Epithelial cell of esophagus (primary cell): ENCODE data around the gene RAB3D.

ENCODE experiments used
- DNase-seq: peaks from one replicate; pipeline ENCODE4 v3.0.0; 2010; ENCODE audit warnings: low read depth
- H3K4me3 ChIP-seq: 2 replicates; pipeline ENCODE4 v1.5.1; 2011; ENCODE audit warnings: mild to moderate bottlenecking, low read length, control low read depth
- TF ChIP-seq, protein P1 (sequence below): IDR thresholded peaks from 2 replicates; pipeline ENCODE4 v1.5.1; 2011; ENCODE audit warnings: low read depth, mild to moderate bottlenecking, low read length, control low read depth, inconsistent platforms; ENCODE audit not compliant: insufficient read depth; ENCODE audit errors: missing control alignments

Gene RAB3D

GRCh38 chr19:11339254-11340098 lies at the start of gene RAB3D:
TSS of gene RAB3D (minus strand) at chr19:11339657. CDS start at chr19:11337399, 2,258 bp downstream.
- TF ChIP-seq, protein P1, sequence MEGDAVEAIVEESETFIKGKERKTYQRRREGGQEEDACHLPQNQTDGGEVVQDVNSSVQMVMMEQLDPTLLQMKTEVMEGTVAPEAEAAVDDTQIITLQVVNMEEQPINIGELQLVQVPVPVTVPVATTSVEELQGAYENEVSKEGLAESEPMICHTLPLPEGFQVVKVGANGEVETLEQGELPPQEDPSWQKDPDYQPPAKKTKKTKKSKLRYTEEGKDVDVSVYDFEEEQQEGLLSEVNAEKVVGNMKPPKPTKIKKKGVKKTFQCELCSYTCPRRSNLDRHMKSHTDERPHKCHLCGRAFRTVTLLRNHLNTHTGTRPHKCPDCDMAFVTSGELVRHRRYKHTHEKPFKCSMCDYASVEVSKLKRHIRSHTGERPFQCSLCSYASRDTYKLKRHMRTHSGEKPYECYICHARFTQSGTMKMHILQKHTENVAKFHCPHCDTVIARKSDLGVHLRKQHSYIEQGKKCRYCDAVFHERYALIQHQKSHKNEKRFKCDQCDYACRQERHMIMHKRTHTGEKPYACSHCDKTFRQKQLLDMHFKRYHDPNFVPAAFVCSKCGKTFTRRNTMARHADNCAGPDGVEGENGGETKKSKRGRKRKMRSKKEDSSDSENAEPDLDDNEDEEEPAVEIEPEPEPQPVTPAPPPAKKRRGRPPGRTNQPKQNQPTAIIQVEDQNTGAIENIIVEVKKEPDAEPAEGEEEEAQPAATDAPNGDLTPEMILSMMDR: no peak
- peak within 1 kb of the TSS; percentile 67 for H3K4me3 ChIP-seq
- DNase-seq: peak; percentile 91

GRCh38 chr19:11387162-11388034 lies 47.9 kb upstream of the RAB3D start:
- H3K4me3 ChIP-seq: no peak overlapping the region
- DNase-seq: no peak
- TF ChIP-seq, protein P1: no peak

DNA sequence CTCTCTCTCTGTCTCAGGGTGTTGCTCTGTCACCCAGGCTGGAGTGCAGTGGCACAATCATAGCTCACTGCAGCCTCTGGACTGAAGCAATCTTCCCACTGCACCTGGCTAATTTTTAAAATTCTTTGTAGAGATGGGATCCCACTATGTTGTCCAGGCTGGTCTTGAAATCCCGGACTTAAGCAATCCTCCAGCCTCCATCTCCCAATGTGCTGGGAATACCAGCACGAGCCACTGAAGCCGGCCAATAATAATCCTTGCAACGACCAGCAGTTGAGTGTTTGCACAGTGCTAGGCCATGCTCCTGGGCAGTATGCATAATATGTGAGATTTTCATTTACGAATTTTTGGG lies 45.3 kb upstream of the RAB3D start:
- no peak overlapping the region for H3K4me3 ChIP-seq
- DNase-seq: no peak
- TF ChIP-seq, protein P1: no peak

GRCh38 chr19:11383706-11384048 lies 44.2 kb upstream of the RAB3D start:
- no peak for DNase-seq
- H3K4me3 ChIP-seq: no peak overlapping the region
- TF ChIP-seq, protein P1: no peak

- H3K4me3 ChIP-seq: peak overlapping the region; percentile 11
- DNase-seq: peak; percentile 30
- TF ChIP-seq, protein P1: peak; percentile 67
These were observed 43.6 kb upstream of the RAB3D start for GRCh38 chr19:11382898-11383705.

DNA sequence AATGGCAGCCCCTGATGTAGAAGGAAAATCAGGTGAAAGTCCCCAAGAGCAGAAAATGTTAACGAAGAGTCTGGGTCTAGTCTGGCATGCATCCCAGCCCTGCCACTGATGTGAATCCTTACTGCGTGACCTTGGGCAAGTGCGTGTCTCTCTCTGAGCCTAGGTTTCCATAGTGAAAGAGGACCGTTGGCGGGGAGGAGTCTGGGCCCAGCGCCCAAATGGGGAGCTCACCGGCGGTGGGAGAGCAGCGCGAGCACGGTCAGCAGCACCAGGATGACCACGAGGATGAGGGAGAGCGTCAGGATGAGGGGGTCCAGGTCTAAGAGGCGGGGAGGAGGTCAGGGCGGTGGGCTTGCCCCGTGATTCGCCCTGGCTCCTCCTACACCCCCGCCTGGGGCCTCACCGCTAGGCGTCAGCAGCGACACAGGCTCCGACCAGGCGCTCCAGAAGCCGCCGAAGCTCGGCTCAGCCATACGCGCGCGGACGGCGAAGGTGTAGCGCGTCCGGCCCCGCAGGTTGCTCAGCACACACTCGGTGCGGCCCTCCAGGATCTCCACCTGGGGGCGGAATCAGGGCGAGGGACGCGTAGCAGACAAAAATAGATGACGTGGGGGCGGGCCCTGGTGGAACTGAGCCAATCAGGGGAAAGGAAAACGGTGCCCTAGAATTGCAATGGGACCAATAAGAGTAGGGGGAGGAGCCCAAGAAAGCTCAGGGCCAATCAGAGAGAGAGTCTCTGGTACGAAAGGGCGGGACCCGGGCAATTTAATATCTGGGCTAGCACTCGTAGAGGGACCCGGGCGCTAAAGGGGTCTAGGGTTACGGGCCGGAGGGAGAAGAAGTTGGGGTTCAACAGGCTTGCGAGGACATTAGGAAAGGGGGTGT lies 41.4 kb upstream of the RAB3D start:
- H3K4me3 ChIP-seq: peak overlapping the region; percentile 53
- TF ChIP-seq, protein P1: peak; percentile 62
- DNase-seq: peak; percentile 98
